Left lung (tissue), 10 donors: ENCODE measurements around the gene ING5. TPM values are rescaled to one million over a fixed set of nuclear protein-coding genes. Genes with fewer than 3 reads are reported as not detected.
"Not testable (repeated sequence)": the region's sequence is repeated elsewhere in the genome, so short reads cannot be mapped to it uniquely, and the experiment has no call there.

Experiments used
- ATAC-seq: fragments of 200-7000 bp; cut with Tn5 transposase; one replicate; pipeline ENCODE4 v1.9.1; 2020; ENCODE audit warnings: moderate library complexity
- DNase-seq, 4 donors: peaks; one replicate each; pipeline ENCODE4 v3.0.0-alpha.2; 2013 to 2020
- H3K27ac ChIP-seq, 2 donors: fragments of 200-600 bp; sonication (generic) in 1 of 2; one replicate each; pipeline versions ENCODE4 v1.5.0 to v1.8.0; 2020 to 2021
- H3K27me3 ChIP-seq, 2 donors: fragments of 200-600 bp; sonication (generic) in 1 of 2; one replicate each; pipeline versions ENCODE4 v1.5.0 to v1.8.0; 2020 to 2021
- H3K36me3 ChIP-seq, 2 donors: fragments of 200-600 bp; sonication (generic) in 1 of 2; one replicate each; pipeline versions ENCODE4 v1.5.0 to v1.8.0; 2020 to 2021
- H3K4me1 ChIP-seq, 2 donors: fragments of 200-600 bp; one replicate each; pipeline ENCODE4 v1.8.0; 2021
- H3K4me3 ChIP-seq, 2 donors: fragments of 200-600 bp; sonication (generic) in 1 of 2; one replicate each; pipeline versions ENCODE4 v1.5.0 to v1.8.0; 2020 to 2021; ENCODE audit warnings: mild to moderate bottlenecking in 1 of 2
- H3K9me3 ChIP-seq, 2 donors: fragments of 200-600 bp; sonication (generic) in 1 of 2; one replicate each; pipeline versions ENCODE4 v1.5.0 to v1.8.0; 2020 to 2021
- CTCF ChIP-seq, 2 donors: fragments of 200-600 bp; sonication (generic) in 1 of 2; IDR thresholded peaks; one replicate each; pipeline versions ENCODE4 v1.5.0 to v1.8.0; 2021; ENCODE audit warnings: antibody characterized with exemption in 2 of 2
- intact Hi-C, 2 donors: fragments of 100-400 bp; cut with DNase I; formaldehyde crosslinking; loops; one replicate each; pipeline versions ENCODE4 v1.11.2 to v1.14.2; 2022
- polyA plus RNA-seq, 6 donors: library from polyadenylated mRNA; unstranded; fragments of 120-200 nt; gene quantifications; one replicate each; pipeline ENCODE4 v1.2.1, GENCODE V29; 2013; ENCODE audit not compliant: insufficient read length in 6 of 6
- total RNA-seq, 2 donors: library from RNA; stranded (reverse); fragmentation: NEBNext Ultra II Directional; extraction: Animal tissue kit (Norgen Biotek cat#: 25700); gene quantifications; one replicate each; pipeline ENCODE4 v1.2.1, GENCODE V29; 2021
- donor health status: DM: no; HTN: yes; CAD: no.
- donor health status: DM: no; HTN: no; CAD: no.

ING5 gene
- total and polyA plus RNA-seq, 8 donors = 27.6 to 49.1 (median 43.9) TPM

- H3K4me3 ChIP-seq = no peak overlapping the region
- no peak overlapping the region for H3K27ac ChIP-seq
- no peak for TF ChIP-seq CTCF (IDR thresholded peaks at IDR 0.05)
- H3K4me1 ChIP-seq = peaks cover 4 to 37% of the 10 kb centered on the region in 2 donors
- H3K36me3 ChIP-seq = peaks cover 0 to 8% of the 10 kb centered on the region in 2 donors
- intact Hi-C loops = loop anchor here in 1 of 2 donors (10.0 kb wide), 1 partner anchor 137 kb away; no protein-coding TSS in a partner anchor
- DNase-seq = peak in 1 of 4 donors; percentile 57
- H3K27me3 ChIP-seq = no peaks in the 10 kb centered on the region
- ATAC-seq = no peak
- no peaks in the 10 kb centered on the region for H3K9me3 ChIP-seq
These were observed 36.3 kb downstream of the ING5 start for GRCh38 chr2:241738040-241738686.

- Histone ChIP-seq H3K27ac (no peak overlapping the region), H3K4me1 (peaks cover 4 to 29% of the 10 kb centered on the region in 2 donors), H3K27me3 (no peaks in the 10 kb centered on the region), H3K9me3 (no peaks in the 10 kb centered on the region), H3K36me3 (peaks cover 0 to 18% of the 10 kb centered on the region in 2 donors), H3K4me3 (no peak overlapping the region)
- peak in 1 of 4 donors; percentile 57 for DNase-seq
- ATAC-seq = no peak
- TF ChIP-seq CTCF (IDR thresholded peaks at IDR 0.05) = no peak
- intact Hi-C loops = loop anchor here in 1 of 2 donors (10.0 kb wide), 1 partner anchor 136 kb away; no protein-coding TSS in a partner anchor
These were observed 37.3 kb downstream of the ING5 start for GRCh38 chr2:241739177-241739576.

GRCh38 chr2:241739651-241740050, 37.8 kb downstream of the ING5 start:
- Histone ChIP-seq H3K4me1 (peaks cover 4 to 28% of the 10 kb centered on the region in 2 donors), H3K9me3 (no peaks in the 10 kb centered on the region), H3K27me3 (no peaks in the 10 kb centered on the region), H3K4me3 (no peak overlapping the region), H3K36me3 (peaks cover 0 to 23% of the 10 kb centered on the region in 2 donors), H3K27ac (no peak overlapping the region)
- DNase-seq (peak in 1 of 4 donors; percentile 54), ATAC-seq (no peak)
- intact Hi-C loops = loop anchor here in 1 of 2 donors (10.0 kb wide), 1 partner anchor 135 kb away; no protein-coding TSS in a partner anchor
- no peak for TF ChIP-seq CTCF (IDR thresholded peaks at IDR 0.05)

GRCh38 chr2:241741016-241741415, 39.2 kb downstream of the ING5 start:
- peaks cover 0 to 37% of the 10 kb centered on the region in 2 donors for H3K36me3 ChIP-seq
- intact Hi-C loops = no loop called here
- peak in 1 of 4 donors; percentile 85 for DNase-seq
- H3K4me3 ChIP-seq = no peak overlapping the region
- TF ChIP-seq CTCF (IDR thresholded peaks at IDR 0.05) = no peak
- H3K9me3 ChIP-seq = no peaks in the 10 kb centered on the region
- peaks cover 0 to 19% of the 10 kb centered on the region in 2 donors for H3K4me1 ChIP-seq
- no peak overlapping the region for H3K27ac ChIP-seq
- H3K27me3 ChIP-seq = no peaks in the 10 kb centered on the region
- no peak for ATAC-seq

GRCh38 chr2:241742320-241742939, 40.6 kb downstream of the ING5 start:
- intact Hi-C loops = no loop called here

GRCh38 chr2:241743008-241743407, 41.2 kb downstream of the ING5 start:
- H3K9me3 ChIP-seq, intact Hi-C loops: not testable (repeated sequence)

More at GRCh38 chr2:241742320-241742939, 40.6 kb downstream of the ING5 start:
- peaks cover 0 to 17% of the 10 kb centered on the region in 2 donors for H3K4me1 ChIP-seq
- H3K27ac ChIP-seq = no peak overlapping the region
- H3K9me3 ChIP-seq = no peaks in the 10 kb centered on the region
- DNase-seq (peak in 1 of 4 donors; percentile 55), ATAC-seq (no peak)
- TF ChIP-seq CTCF (IDR thresholded peaks at IDR 0.05) = no peak
- H3K36me3 ChIP-seq = peaks cover 0 to 46% of the 10 kb centered on the region in 2 donors
- no peaks in the 10 kb centered on the region for H3K27me3 ChIP-seq
- H3K4me3 ChIP-seq = no peak overlapping the region

More at GRCh38 chr2:241743008-241743407, 41.2 kb downstream of the ING5 start:
- not testable (repeated sequence) for H3K27ac ChIP-seq, ATAC-seq, H3K4me3 ChIP-seq, H3K27me3 ChIP-seq
- Histone ChIP-seq H3K36me3 (peaks cover 0 to 51% of the 10 kb centered on the region in 2 donors), H3K4me1 (peaks cover 0 to 17% of the 10 kb centered on the region in 2 donors)
- DNase-seq = peak in 1 of 4 donors; percentile 57
